ENCODE results near the gene CDCA7.

GRCh38 chr2:173386738-173387065, 32.0 kb downstream of the CDCA7 start:
- TF ChIP-seq POLR2A (IDR thresholded peaks at IDR 0.05) (no peak), CTCF (IDR thresholded peaks at IDR 0.05) (no peak), EP300 (IDR thresholded peaks at IDR 0.05) (no peak)

All from upper lobe of left lung (tissue), 4 donors.